HCT116 (cell line): ENCODE results near the gene TFE3. TPM values are rescaled to one million over a fixed set of nuclear protein-coding genes. Genes with fewer than 3 reads are reported as not detected.

Experiments
- ATAC-seq: fragments of 200-7000 bp; cut with Tn5 transposase; 2 replicates; pipeline ENCODE4 v1.9.1; 2020; ENCODE audit warnings: mild to moderate bottlenecking, moderate library complexity
- BruUV-seq: library from RNA; stranded (reverse); fragments of 400-500 nt; replicated peaks from 2 replicates; lab custom pipeline; 2021; lab: Mats Ljungman, UMichigan
- CTCF ChIA-PET: fragments of 300-600 bp; sonication (Branson Sonifier 250); formaldehyde crosslinking; loops from one replicate; lab custom pipeline; 2021; ENCODE audit warnings: antibody characterized with exemption; lab: Charles Lee
- POLR2A ChIA-PET: fragments of 300-600, 350-600 bp; sonication (Branson Sonifier 250); formaldehyde crosslinking; loops from one replicate; lab custom pipeline; 2021; ENCODE audit warnings: antibody characterized with exemption; lab: Charles Lee
- RAD21 ChIA-PET, 2 experiments: fragments of 300-600 bp; sonication (Branson Sonifier 250); formaldehyde crosslinking; loops; one replicate each; lab custom pipeline; 2023; ENCODE audit warnings: low total read pairs in 2 of 2; ENCODE audit not compliant: uncharacterized antibody in 2 of 2, unreplicated experiment in 2 of 2, low non-redundant PET in 1 of 2; lab: Charles Lee
- DNase-seq: peaks from one replicate; pipeline ENCODE4 v3.0.0-alpha.2; 2010; ENCODE audit warnings: low read depth, low spot score
- H2AFZ ChIP-seq: fragments of 200-600 bp; shearing (Covaris generic), sonication (generic); 2 replicates; pipeline ENCODE4 v1.6.1; 2017; ENCODE audit warnings: low read depth, mixed run types, mixed read lengths, antibody characterized with exemption, low read length; ENCODE audit not compliant: poor library complexity, severe bottlenecking
- H3K27ac ChIP-seq: 2 replicates; pipeline ENCODE4 v1.5.1; 2012; ENCODE audit warnings: low read depth, low read length
- H3K27me3 ChIP-seq: fragments of 200-600 bp; sonication (generic); 2 replicates; pipeline ENCODE4 v1.6.1; 2016; ENCODE audit warnings: mixed run types, low read length, mixed read lengths; ENCODE audit not compliant: insufficient read depth
- H3K36me3 ChIP-seq, 2 experiments: fragments of 200-500 bp in 1 of 2; fragments of 200-600 bp in 1 of 2; sonication (Bioruptor generic) in 1 of 2; sonication (generic) in 1 of 2; 2 replicates each; pipeline versions ENCODE4 v1.5.1 to v1.6.1; 2014 to 2016; ENCODE audit warnings: low read length in 2 of 2, inconsistent platforms in 1 of 2, mixed read lengths in 1 of 2, mixed run types in 1 of 2; ENCODE audit not compliant: insufficient read depth in 2 of 2, control insufficient read depth in 1 of 2
- H3K4me1 ChIP-seq, 2 experiments: fragments of 200-600 bp in 1 of 2; sonication (generic) in 1 of 2; 2 replicates each; pipeline versions ENCODE4 v1.5.1 to v1.6.1; 2012 to 2017; ENCODE audit warnings: low read length in 2 of 2, inconsistent platforms in 1 of 2, mild to moderate bottlenecking in 1 of 2, mixed read lengths in 1 of 2, mixed run types in 1 of 2, moderate library complexity in 1 of 2; ENCODE audit not compliant: insufficient read depth in 2 of 2, control insufficient read depth in 1 of 2
- H3K4me2 ChIP-seq: fragments of 200-600 bp; sonication (generic); 2 replicates; pipeline ENCODE4 v1.6.1; 2017; ENCODE audit warnings: mixed run types, low read length, mixed read lengths
- H3K4me3 ChIP-seq, 2 experiments: fragments of 200-600 bp in 1 of 2; sonication (generic) in 1 of 2; replicated peaks in 1 of 2; 2 replicates each; pipeline ENCODE4 v1.5.1; 2011 to 2016; ENCODE audit warnings: low read length in 2 of 2, control low read depth in 1 of 2, low read depth in 1 of 2, mild to moderate bottlenecking in 1 of 2, mixed read lengths in 1 of 2, mixed run types in 1 of 2
- H3K79me2 ChIP-seq: fragments of 200-600 bp; sonication (generic); 2 replicates; pipeline ENCODE4 v1.6.1; 2017; ENCODE audit warnings: mild to moderate bottlenecking, mixed run types, low read length, moderate library complexity, mixed read lengths; ENCODE audit not compliant: insufficient read depth
- H3K9ac ChIP-seq: fragments of 200-600 bp; sonication (generic); 2 replicates; pipeline ENCODE4 v1.6.1; 2016; ENCODE audit warnings: low read length, mixed read lengths
- H3K9me2 ChIP-seq: fragments of 200-600 bp; sonication (generic), shearing (Covaris generic); 2 replicates; pipeline ENCODE4 v1.6.1; 2017; ENCODE audit warnings: mixed run types, mild to moderate bottlenecking, moderate library complexity; ENCODE audit not compliant: insufficient read depth
- H3K9me3 ChIP-seq, 2 experiments: fragments of 200-500 bp in 1 of 2; fragments of 200-600 bp in 1 of 2; sonication (Bioruptor generic) in 1 of 2; sonication (generic) in 1 of 2; 2 replicates each; pipeline ENCODE4 v1.6.1; 2014 to 2017; ENCODE audit warnings: low read length in 2 of 2, mixed read lengths in 2 of 2, inconsistent platforms in 1 of 2, low read depth in 1 of 2, mild to moderate bottlenecking in 1 of 2, mixed run types in 1 of 2, moderate library complexity in 1 of 2; ENCODE audit not compliant: control insufficient read depth in 1 of 2, insufficient read depth in 1 of 2
- H4K20me1 ChIP-seq: fragments of 200-600 bp; sonication (generic), shearing (Covaris generic); 2 replicates; pipeline ENCODE4 v1.6.1; 2017; ENCODE audit warnings: mixed run types, mild to moderate bottlenecking, moderate library complexity; ENCODE audit not compliant: insufficient read depth
- CBX3 ChIP-seq: IDR thresholded peaks from 2 replicates; pipeline ENCODE4 v1.6.1; 2012; ENCODE audit warnings: low read depth
- CEBPB ChIP-seq: IDR thresholded peaks from 2 replicates; pipeline ENCODE4 v1.6.1; 2012; ENCODE audit warnings: low read depth
- CTCF ChIP-seq, 3 experiments: fragments of 200-600 bp in 1 of 3; sonication (generic) in 1 of 3; IDR thresholded peaks in 2 of 3; conservative IDR thresholded peaks in 1 of 3; 2 replicates each; pipeline ENCODE4 v1.5.1; 2012 to 2017; ENCODE audit warnings: low read depth in 2 of 3, low read length in 2 of 3, antibody characterized with exemption in 1 of 3, borderline replicate concordance in 1 of 3, control low read depth in 1 of 3, mild to moderate bottlenecking in 1 of 3, mixed read lengths in 1 of 3, mixed run types in 1 of 3, moderate library complexity in 1 of 3; ENCODE audit not compliant: insufficient read depth in 1 of 3
- EGR1 ChIP-seq: IDR thresholded peaks from 2 replicates; pipeline ENCODE4 v1.6.1; 2012; ENCODE audit warnings: low read depth
- EZH2 ChIP-seq: fragments of 200-600 bp; sonication (generic); IDR thresholded peaks from 2 replicates; pipeline ENCODE4 v1.6.1; 2017; ENCODE audit warnings: antibody characterized with exemption, mixed run types
- FOSL1 ChIP-seq: IDR thresholded peaks from 2 replicates; pipeline ENCODE4 v1.6.1; 2012; ENCODE audit warnings: low read depth
- MAX ChIP-seq: IDR thresholded peaks from 2 replicates; pipeline ENCODE4 v1.6.1; 2012
- POLR2A ChIP-seq: IDR thresholded peaks from 2 replicates; pipeline ENCODE4 v1.7.0; 2011; ENCODE audit warnings: borderline replicate concordance; ENCODE audit not compliant: insufficient read depth, insufficient read length; ENCODE audit errors: extremely low read depth
- REST ChIP-seq: IDR thresholded peaks from 2 replicates; pipeline ENCODE4 v1.6.1; 2012; ENCODE audit warnings: low read depth
- ZFX ChIP-seq: fragments of 450-650 bp; IDR thresholded peaks from 2 replicates; pipeline ENCODE4 v1.6.1; 2017
- intact Hi-C: fragments of 100-400 bp; cut with micrococcal nuclease; formaldehyde crosslinking; loops from 2 replicates; pipeline ENCODE4 v1.10.0; 2022
- total RNA-seq: library from RNA; stranded (reverse); gene quantifications from one replicate; pipeline ENCODE4 v1.2.1, GENCODE V29; 2021; ENCODE audit not compliant: unreplicated experiment

The TFE3 gene
- total RNA-seq, 1 experiment from 2014 or later: 17.1 TPM

- H3K4me2 ChIP-seq: no peak overlapping the region
- no peak overlapping the region for H3K4me3 ChIP-seq
- ATAC-seq (no peak), DNase-seq (no peak)
- H3K4me1 ChIP-seq: no peaks in the 10 kb centered on the region
- no TSS peak for BruUV-seq
- ChIA-PET POLR2A (no interaction called here), RAD21 (no interaction called here), CTCF (no interaction called here)
- H3K36me3 ChIP-seq: no peaks in the 10 kb centered on the region
- no peak overlapping the region for H3K9ac ChIP-seq
- intact Hi-C loops: no loop called here
- H3K9me2 ChIP-seq: no peaks in the 10 kb centered on the region
- no peaks in the 10 kb centered on the region for H3K79me2 ChIP-seq
- no peak for TF ChIP-seq ZFX
- TF ChIP-seq EZH2: no peak
- no peak for TF ChIP-seq EGR1
- no peak for TF ChIP-seq MAX
- no peak for TF ChIP-seq FOSL1
- TF ChIP-seq POLR2A: no peak
- no peak for TF ChIP-seq CBX3
- no peaks in the 10 kb centered on the region for H3K9me3 ChIP-seq
- no peaks in the 10 kb centered on the region for H4K20me1 ChIP-seq
- H2AFZ ChIP-seq: no peak overlapping the region
- no peak overlapping the region for H3K27ac ChIP-seq
- no peaks in the 10 kb centered on the region for H3K27me3 ChIP-seq
Measured at GRCh38 chrX:49019599-49020249, 23.4 kb downstream of the TFE3 start.

- H4K20me1 ChIP-seq: no peaks in the 10 kb centered on the region
- POLR2A ChIA-PET: no interaction called here
- no peak overlapping the region for H3K27ac ChIP-seq
- intact Hi-C loops: no loop called here
- TF ChIP-seq EZH2 (no peak), FOSL1 (no peak), CEBPB (no peak), REST (no peak), CTCF (IDR thresholded peaks at IDR 0.05 in 2 of 3, conservative IDR thresholded peaks at IDR 0.05 in 1 of 3; ENCODE audit: borderline replicate concordance in 1 of 3, insufficient read depth in 1 of 3, low read depth in 2 of 3, low read length in 2 of 3) (no peak)
- TF ChIP-seq, all 23 proteins: peak for 0
- H3K9me2 ChIP-seq: no peaks in the 10 kb centered on the region
- no peaks in the 10 kb centered on the region for H3K27me3 ChIP-seq
- no peaks in the 10 kb centered on the region for H3K9me3 ChIP-seq
- ATAC-seq (no peak), DNase-seq (no peak)
- H3K4me2 ChIP-seq: no peak overlapping the region
- no peaks in the 10 kb centered on the region for H3K79me2 ChIP-seq
- CTCF ChIA-PET: no interaction called here
- BruUV-seq: no TSS peak
- RAD21 ChIA-PET: no interaction called here
- H2AFZ ChIP-seq: no peak overlapping the region
- no peak overlapping the region for H3K4me3 ChIP-seq
- no peak overlapping the region for H3K9ac ChIP-seq
- H3K36me3 ChIP-seq: no peaks in the 10 kb centered on the region
- no peaks in the 10 kb centered on the region for H3K4me1 ChIP-seq
Measured at GRCh38 chrX:49019050-49019449, 24.1 kb downstream of the TFE3 start.
